D721Med (cell line): Measurements from ENCODE around the gene FRMD7.

Experiments
- DNase-seq: peaks from one replicate; pipeline ENCODE4 v3.0.0; 2011; ENCODE audit warnings: low spot score; ENCODE audit not compliant: insufficient read length
- FAIRE-seq: peaks from 2 replicates; lab custom pipeline; 2011; peaks lifted over from hg19 to GRCh38; lab: Jason Lieb, UNC
- TF ChIP-seq, protein P1 (sequence below): IDR thresholded peaks from 2 replicates; pipeline ENCODE4 v1.5.1; 2012; ENCODE audit warnings: mild to moderate bottlenecking, control low read depth; ENCODE audit not compliant: insufficient read depth; ENCODE audit errors: missing control alignments

FRMD7 gene, protein sequence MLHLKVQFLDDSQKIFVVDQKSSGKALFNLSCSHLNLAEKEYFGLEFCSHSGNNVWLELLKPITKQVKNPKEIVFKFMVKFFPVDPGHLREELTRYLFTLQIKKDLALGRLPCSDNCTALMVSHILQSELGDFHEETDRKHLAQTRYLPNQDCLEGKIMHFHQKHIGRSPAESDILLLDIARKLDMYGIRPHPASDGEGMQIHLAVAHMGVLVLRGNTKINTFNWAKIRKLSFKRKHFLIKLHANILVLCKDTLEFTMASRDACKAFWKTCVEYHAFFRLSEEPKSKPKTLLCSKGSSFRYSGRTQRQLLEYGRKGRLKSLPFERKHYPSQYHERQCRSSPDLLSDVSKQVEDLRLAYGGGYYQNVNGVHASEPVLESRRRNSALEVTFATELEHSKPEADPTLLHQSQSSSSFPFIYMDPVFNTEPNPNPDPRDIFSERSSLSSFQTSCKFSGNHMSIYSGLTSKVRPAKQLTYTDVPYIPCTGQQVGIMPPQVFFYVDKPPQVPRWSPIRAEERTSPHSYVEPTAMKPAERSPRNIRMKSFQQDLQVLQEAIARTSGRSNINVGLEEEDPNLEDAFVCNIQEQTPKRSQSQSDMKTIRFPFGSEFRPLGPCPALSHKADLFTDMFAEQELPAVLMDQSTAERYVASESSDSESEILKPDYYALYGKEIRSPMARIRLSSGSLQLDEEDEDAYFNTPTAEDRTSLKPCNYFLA

GRCh38 chrX:132127743-132128142 lies at the start of gene FRMD7:
Gene FRMD7 (minus strand): TSS chrX:132128020. CDS start chrX:132127844, 176 bp downstream.
- no peak for DNase-seq
- TF ChIP-seq, protein P1, sequence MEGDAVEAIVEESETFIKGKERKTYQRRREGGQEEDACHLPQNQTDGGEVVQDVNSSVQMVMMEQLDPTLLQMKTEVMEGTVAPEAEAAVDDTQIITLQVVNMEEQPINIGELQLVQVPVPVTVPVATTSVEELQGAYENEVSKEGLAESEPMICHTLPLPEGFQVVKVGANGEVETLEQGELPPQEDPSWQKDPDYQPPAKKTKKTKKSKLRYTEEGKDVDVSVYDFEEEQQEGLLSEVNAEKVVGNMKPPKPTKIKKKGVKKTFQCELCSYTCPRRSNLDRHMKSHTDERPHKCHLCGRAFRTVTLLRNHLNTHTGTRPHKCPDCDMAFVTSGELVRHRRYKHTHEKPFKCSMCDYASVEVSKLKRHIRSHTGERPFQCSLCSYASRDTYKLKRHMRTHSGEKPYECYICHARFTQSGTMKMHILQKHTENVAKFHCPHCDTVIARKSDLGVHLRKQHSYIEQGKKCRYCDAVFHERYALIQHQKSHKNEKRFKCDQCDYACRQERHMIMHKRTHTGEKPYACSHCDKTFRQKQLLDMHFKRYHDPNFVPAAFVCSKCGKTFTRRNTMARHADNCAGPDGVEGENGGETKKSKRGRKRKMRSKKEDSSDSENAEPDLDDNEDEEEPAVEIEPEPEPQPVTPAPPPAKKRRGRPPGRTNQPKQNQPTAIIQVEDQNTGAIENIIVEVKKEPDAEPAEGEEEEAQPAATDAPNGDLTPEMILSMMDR: no peak
- no peak for FAIRE-seq

DNA sequence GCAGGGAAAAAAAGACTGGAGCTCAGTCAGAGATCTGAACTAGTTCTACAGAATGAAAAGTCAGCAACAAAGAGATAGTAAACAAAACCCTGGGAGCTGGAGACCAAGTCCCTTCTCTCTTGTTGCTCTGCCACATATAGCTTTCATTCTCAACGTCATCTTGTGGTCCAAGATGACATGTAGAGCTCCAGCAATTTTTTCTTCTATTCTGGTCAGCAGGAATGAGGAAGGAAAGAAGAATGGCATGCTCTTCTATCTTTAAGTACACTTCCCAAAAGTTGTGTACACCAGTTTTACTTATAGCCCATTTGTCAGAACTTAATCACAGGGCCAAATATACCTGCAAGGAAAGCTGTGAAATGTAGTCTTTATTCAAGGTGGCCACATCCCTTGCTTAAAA lies 45.8 kb upstream of the FRMD7 start:
- no peak for FAIRE-seq
- TF ChIP-seq, protein P1: no peak
- no peak for DNase-seq

- DNase-seq (no peak), FAIRE-seq (no peak)
Measured at GRCh38 chrX:132171881-132172280, 44.1 kb upstream of the FRMD7 start.

DNA sequence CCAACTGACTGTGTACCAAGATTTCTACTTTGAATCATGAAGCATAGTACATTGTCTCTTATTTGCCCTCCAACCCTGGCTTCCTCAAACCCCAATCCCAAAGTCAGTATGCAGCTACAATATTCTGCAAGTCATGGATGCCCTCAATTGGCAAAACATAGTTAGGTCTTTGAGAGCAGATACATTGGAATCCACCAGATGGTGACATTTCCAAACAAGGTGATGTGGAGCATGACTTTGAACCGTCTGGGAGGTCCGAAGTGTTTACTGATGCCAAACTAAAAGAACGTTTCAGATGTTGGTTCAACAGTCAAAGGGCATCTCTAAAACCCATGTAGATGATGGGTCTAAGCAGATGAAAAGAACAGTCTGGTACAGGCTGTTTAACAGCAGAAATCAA lies 43.7 kb upstream of the FRMD7 start:
- TF ChIP-seq, protein P1: no peak
- DNase-seq: no peak
- no peak for FAIRE-seq

More at GRCh38 chrX:132171881-132172280, 44.1 kb upstream of the FRMD7 start:
- TF ChIP-seq, protein P1: no peak

- FAIRE-seq: no peak
- DNase-seq: no peak
- TF ChIP-seq, protein P1: no peak
Measured at GRCh38 chrX:132169554-132169953, 41.7 kb upstream of the FRMD7 start.

- TF ChIP-seq, protein P1: no peak
- FAIRE-seq (no peak), DNase-seq (no peak)
Measured at GRCh38 chrX:132165651-132166050, 37.8 kb upstream of the FRMD7 start.
